Bronchial epithelial cell (primary cell): ENCODE results near the gene SOX6. TPM values are rescaled to one million over a fixed set of nuclear protein-coding genes. Genes with fewer than 3 reads are reported as not detected.

Source experiments
- DNase-seq: peaks from one replicate; pipeline ENCODE4 v3.0.0-alpha.2; 2010; ENCODE audit warnings: low read depth
- FAIRE-seq: peaks from 2 replicates; lab custom pipeline; 2011; peaks lifted over from hg19 to GRCh38; lab: Jason Lieb, UNC
- H3K27me3 ChIP-seq: 2 replicates; pipeline ENCODE4 v1.5.1; 2011; ENCODE audit warnings: low read length; ENCODE audit not compliant: control insufficient read depth, insufficient read depth
- H3K36me3 ChIP-seq: 2 replicates; pipeline ENCODE4 v1.5.1; 2011; ENCODE audit warnings: low read length; ENCODE audit not compliant: control insufficient read depth, insufficient read depth
- H3K4me3 ChIP-seq: 2 replicates; pipeline ENCODE4 v1.5.1; 2011; ENCODE audit warnings: mild to moderate bottlenecking, low read depth, low read length, control low read depth
- total RNA-seq: library from RNA; depleted of rRNA; stranded (reverse); fragments of >200 nt; gene quantifications from 2 replicates; pipeline ENCODE4 v1.2.1, GENCODE V29; 2014
- TF ChIP-seq, protein P1 (sequence below): IDR thresholded peaks from 2 replicates; pipeline ENCODE4 v1.5.1; 2011; ENCODE audit warnings: mild to moderate bottlenecking, moderate library complexity, low read length, control low read depth, inconsistent platforms; ENCODE audit not compliant: insufficient read depth, severe bottlenecking

The SOX6 gene
- total RNA-seq: 0.53 and 2.7 TPM in 2 replicates

DNA sequence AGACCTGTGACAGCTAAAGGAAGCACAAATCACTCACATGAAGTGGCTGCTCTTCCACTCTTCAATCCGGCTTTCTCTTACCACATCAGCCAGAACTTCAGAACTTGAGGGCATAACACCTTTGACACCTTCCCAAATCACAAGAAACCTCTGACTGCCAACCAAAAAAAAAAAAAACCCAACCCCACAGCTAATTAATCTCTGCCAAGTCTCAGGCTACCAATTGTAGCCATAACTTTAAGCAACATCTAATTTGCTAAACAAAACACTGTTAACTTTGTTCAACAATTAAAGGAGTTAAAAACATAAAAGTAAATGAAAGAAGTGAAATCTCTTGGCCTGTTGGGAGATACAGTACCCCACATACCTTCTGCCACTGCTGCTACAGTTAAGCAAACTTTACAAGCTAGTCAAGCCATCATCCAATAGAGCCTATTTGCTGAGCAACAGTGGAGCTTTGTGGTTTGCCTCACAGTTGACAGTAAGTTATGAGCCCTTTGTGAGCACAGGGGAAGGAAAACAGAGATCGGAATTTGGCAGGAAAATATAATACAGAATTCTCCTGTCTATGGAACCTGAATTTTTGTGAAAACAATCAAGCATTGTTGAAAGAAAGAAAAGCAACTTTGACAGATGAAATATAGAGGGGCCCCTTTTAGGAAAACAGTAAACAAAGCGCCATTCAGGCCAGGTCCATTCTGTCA lies at the start of gene SOX6:
Gene SOX6 (minus strand): TSS at position 490 of the 704 bp plus-strand sequence. CDS start 15,298 bp downstream, outside the sequence.
- no peaks in the 10 kb centered on the region for H3K27me3 ChIP-seq
- no peak within 1 kb of the TSS for H3K4me3 ChIP-seq
- TF ChIP-seq, protein P1, sequence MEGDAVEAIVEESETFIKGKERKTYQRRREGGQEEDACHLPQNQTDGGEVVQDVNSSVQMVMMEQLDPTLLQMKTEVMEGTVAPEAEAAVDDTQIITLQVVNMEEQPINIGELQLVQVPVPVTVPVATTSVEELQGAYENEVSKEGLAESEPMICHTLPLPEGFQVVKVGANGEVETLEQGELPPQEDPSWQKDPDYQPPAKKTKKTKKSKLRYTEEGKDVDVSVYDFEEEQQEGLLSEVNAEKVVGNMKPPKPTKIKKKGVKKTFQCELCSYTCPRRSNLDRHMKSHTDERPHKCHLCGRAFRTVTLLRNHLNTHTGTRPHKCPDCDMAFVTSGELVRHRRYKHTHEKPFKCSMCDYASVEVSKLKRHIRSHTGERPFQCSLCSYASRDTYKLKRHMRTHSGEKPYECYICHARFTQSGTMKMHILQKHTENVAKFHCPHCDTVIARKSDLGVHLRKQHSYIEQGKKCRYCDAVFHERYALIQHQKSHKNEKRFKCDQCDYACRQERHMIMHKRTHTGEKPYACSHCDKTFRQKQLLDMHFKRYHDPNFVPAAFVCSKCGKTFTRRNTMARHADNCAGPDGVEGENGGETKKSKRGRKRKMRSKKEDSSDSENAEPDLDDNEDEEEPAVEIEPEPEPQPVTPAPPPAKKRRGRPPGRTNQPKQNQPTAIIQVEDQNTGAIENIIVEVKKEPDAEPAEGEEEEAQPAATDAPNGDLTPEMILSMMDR: no peak
- DNase-seq (no peak), FAIRE-seq (no peak)
- H3K36me3 ChIP-seq: no peaks in the 10 kb centered on the region

DNA sequence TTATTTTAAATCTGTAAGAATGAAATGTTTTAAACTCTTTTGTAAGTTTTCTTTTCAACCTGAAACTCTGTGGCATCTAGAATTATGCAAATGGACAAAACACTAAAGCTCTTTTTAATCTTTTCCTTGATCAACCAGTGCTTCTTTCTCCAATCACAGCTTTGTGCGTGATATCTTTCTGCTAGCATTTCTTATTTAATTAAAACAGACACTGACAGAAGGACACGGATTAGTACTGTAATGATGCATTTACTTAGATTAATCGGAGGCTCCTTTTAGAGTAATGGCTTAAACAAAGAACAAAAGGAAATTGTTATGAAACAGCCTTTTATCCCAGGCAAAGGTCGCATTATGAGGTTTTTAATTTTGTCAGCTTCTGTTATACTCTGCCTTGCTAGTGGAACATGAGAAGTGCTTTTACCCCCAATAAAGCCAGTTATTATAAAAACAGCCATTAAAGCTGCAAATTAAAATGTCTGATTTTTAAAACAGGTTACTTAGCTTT lies 48.5 kb upstream of the SOX6 start:
- DNase-seq (no peak), FAIRE-seq (no peak)
- TF ChIP-seq, protein P1: no peak

DNA sequence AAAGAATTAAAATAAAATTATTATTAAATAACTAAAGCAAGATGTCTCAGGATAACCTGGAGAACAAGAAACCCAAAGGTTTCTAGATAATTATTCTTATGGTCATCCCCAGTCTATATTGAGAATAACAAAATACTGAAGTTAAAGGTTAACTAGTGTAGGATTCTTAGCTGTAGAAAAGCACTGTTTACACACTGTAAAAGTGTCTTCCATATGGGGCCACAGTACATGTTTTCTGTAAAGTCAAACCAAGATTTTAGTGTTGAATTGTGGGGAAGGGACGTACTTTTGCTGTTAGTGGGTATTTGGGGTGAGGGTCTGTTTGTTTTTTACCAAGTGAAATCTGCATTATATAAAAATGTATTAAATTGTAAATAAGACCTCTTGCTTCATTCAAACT lies 47.5 kb upstream of the SOX6 start:
- Histone ChIP-seq H3K4me3 (no peak overlapping the region), H3K36me3 (no peaks in the 10 kb centered on the region), H3K27me3 (no peaks in the 10 kb centered on the region)
- TF ChIP-seq, protein P1: no peak
- FAIRE-seq: no peak
- DNase-seq: no peak

More for the DNA sequence above, 48.5 kb upstream of the SOX6 start:
- H3K36me3 ChIP-seq: no peaks in the 10 kb centered on the region
- no peak overlapping the region for H3K4me3 ChIP-seq
- H3K27me3 ChIP-seq: no peaks in the 10 kb centered on the region

DNA sequence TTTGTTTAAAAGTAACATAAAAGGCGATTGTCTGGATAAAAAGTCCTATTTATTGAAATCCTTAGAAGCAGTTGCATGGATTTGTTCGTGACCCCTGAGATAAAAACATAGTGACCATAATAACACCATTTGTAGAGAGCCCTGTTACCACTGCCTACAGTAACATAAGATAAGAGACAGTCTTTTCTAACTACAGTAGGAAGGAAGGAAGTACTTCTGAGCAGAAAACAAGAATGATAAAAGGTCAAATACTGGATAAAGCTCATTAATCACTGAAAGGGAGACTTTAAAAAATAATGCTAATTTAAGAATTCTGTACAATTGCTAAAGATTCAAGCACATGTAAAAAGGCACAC lies 47.1 kb upstream of the SOX6 start:
- no peak overlapping the region for H3K4me3 ChIP-seq
- no peaks in the 10 kb centered on the region for H3K36me3 ChIP-seq
- no peaks in the 10 kb centered on the region for H3K27me3 ChIP-seq
- TF ChIP-seq, protein P1: no peak
- DNase-seq: no peak
- FAIRE-seq: no peak

DNA sequence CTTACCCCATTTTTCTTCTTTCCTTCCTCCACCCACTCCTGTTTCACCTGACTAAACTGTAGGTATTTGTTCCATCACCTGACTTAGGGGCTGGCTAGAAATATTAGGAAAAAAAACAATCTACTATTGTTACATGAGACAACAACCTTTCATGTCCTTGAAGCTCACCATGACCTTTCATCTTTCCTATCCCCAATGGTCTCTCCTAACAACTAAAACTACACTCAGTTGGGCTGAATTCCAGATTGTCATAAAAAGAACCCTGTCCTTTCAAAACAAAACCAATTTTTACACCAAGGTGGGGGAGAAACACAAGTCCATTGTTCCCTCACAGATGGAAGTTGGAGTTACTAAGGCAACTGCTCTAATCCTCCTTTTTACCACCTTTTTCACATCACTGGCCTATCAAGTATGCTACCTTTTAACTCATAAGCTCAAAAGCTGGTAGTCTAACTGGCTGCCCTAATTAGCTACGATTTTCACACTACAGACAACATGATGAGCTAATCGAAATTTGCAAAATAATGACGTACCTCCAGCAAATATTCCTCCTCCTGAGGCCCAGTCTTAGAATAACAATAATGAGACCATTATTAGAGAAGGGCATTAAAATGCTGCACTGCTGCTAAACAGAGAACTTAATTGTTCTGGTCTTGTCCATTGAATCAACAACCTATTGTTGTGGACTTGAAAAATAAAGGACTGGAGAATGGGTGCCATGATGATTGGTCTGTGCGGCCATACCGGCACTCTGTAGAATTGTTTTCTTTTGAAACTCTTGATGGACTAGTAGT lies 46.5 kb upstream of the SOX6 start:
- Histone ChIP-seq H3K36me3 (no peaks in the 10 kb centered on the region), H3K4me3 (no peak overlapping the region), H3K27me3 (no peaks in the 10 kb centered on the region)
- TF ChIP-seq, protein P1: no peak
- no peak for DNase-seq
- FAIRE-seq: no peak
